Gastrocnemius medialis (tissue), 4 donors: Measurements from ENCODE around the gene FAM83C. TPM values are rescaled to one million over a fixed set of nuclear protein-coding genes. Genes with fewer than 3 reads are reported as not detected.

ENCODE experiments used
- ATAC-seq, 2 donors: fragments of 150-250 bp; one replicate each; pipeline ENCODE4 v1.9.1; 2016
- DNase-seq, 2 donors: peaks; one replicate each; pipeline ENCODE4 v3.0.0-alpha.2; 2019
- H3K27ac ChIP-seq, 4 donors: fragments of 200-600 bp; sonication (generic); 1 replicate in 1 of 4; 2 replicates in 3 of 4; pipeline ENCODE4 v1.5.1; 2016 to 2018; ENCODE audit warnings: mild to moderate bottlenecking in 2 of 4, moderate library complexity in 1 of 4
- H3K27me3 ChIP-seq, 3 donors: fragments of 200-600 bp; sonication (generic) in 2 of 3; 1 replicate in 1 of 3; 2 replicates in 2 of 3; pipeline versions ENCODE4 v1.5.1 to v1.6.0; 2016 to 2019; ENCODE audit warnings: mild to moderate bottlenecking in 1 of 3, moderate library complexity in 1 of 3
- H3K36me3 ChIP-seq, 2 donors: fragments of 200-600 bp; sonication (generic) in 1 of 2; one replicate each; pipeline ENCODE4 v1.5.1; 2017 to 2018
- H3K4me1 ChIP-seq, 2 donors: fragments of 200-600 bp; sonication (generic) in 1 of 2; one replicate each; pipeline ENCODE4 v1.5.1; 2016 to 2017; ENCODE audit warnings: mild to moderate bottlenecking in 2 of 2
- H3K4me3 ChIP-seq, 4 donors: fragments of 200-600 bp; sonication (generic) in 3 of 4; 1 replicate in 1 of 4; 2 replicates in 3 of 4; pipeline ENCODE4 v1.5.1; 2016 to 2019; ENCODE audit warnings: mild to moderate bottlenecking in 2 of 4
- H3K9me3 ChIP-seq, 3 donors: fragments of 200-600 bp; sonication (generic) in 2 of 3; 1 replicate in 1 of 3; 2 replicates in 2 of 3; pipeline ENCODE4 v1.5.1; 2016 to 2019
- POLR2A ChIP-seq, 2 donors: fragments of 450-650 bp; IDR thresholded peaks; one replicate each; pipeline ENCODE4 v1.6.1; 2017; ENCODE audit warnings: antibody characterized with exemption in 2 of 2, mild to moderate bottlenecking in 2 of 2, moderate library complexity in 2 of 2
- in situ Hi-C, 4 donors: fragments of 200-750 bp; cut with MboI; loops; one replicate each; pipeline versions ENCODE4 v1.15.0 to v1.8.0; 2017; ENCODE audit warnings: low sequenced_read_pairs in 4 of 4
- intact Hi-C: fragments of 100-400 bp; cut with DNase I; formaldehyde crosslinking; loops from one replicate; pipeline ENCODE4 v1.15.1; 2023; ENCODE audit warnings: low total_unique reads
- total RNA-seq, 4 donors: library from RNA; depleted of rRNA; stranded (reverse); fragments of >200 nt; gene quantifications; one replicate each; pipeline versions ENCODE4 v1.1.0 to v1.2.3, GENCODE V29; 2016
- TF ChIP-seq, protein P1 (sequence below), 5 experiments: fragments of 450-650 bp in 3 of 5; fragments of 200-600 bp in 2 of 5; sonication (generic) in 2 of 5; IDR thresholded peaks in 4 of 5; conservative IDR thresholded peaks in 1 of 5; 1 replicate in 4 of 5; 2 replicates in 1 of 5; pipeline ENCODE4 v1.5.1; 2016 to 2019; ENCODE audit warnings: antibody characterized with exemption in 5 of 5, mild to moderate bottlenecking in 3 of 5, moderate library complexity in 3 of 5

The FAM83C gene
- total RNA-seq, 4 donors from 2014 or later: not detected

DNA sequence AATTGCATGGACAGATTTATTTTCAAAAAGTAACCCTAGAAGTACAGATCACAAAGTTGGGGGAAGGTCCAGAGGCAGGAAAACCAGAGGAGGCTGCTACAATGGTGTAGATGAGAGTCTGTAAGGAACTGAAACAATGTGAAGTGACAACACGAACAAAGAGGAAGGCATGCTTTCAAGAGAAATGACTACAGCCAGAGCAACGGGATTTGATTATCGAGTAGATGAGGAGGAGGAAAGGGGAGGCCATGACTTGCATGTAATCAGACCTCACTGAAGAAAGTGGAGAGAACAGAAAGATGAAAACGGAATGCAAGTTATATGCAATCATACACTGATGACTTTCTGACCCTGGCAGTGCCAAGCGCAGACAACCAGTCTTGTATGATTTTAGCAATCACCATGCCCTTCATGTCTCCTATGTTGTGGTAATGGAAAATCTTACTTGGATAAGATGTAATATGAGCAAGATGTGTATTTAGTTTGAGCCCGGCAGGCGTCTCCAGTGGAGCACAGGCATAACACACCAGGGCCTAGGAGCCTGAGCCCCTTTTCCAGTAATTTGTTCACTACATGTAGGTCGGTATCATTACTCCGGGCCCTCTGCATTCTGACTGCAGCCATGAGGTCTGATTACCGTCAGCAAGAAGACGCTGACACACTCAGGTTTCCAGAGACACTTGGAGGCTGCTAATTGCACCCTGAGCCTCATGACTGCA is 34.0 kb upstream of the FAM83C start:
- Histone ChIP-seq H3K27ac (peak overlapping the region; percentile 7 to 75 (median 70)), H3K9me3 (no peaks in the 10 kb centered on the region), H3K4me1 (peaks cover 8 to 33% of the 10 kb centered on the region in 2 donors), H3K27me3 (no peaks in the 10 kb centered on the region), H3K36me3 (no peaks in the 10 kb centered on the region), H3K4me3 (no peak overlapping the region)
- in situ Hi-C loops: no loop called here
- intact Hi-C loops: loop anchor here (2.0 kb wide), 1 partner anchor 19 kb away; no protein-coding TSS in a partner anchor
- ATAC-seq (peak; percentile 47 to 68), DNase-seq (peak in 1 of 2 donors; percentile 27)
- TF ChIP-seq POLR2A (IDR thresholded peaks at IDR 0.05): no peak
- TF ChIP-seq, protein P1, sequence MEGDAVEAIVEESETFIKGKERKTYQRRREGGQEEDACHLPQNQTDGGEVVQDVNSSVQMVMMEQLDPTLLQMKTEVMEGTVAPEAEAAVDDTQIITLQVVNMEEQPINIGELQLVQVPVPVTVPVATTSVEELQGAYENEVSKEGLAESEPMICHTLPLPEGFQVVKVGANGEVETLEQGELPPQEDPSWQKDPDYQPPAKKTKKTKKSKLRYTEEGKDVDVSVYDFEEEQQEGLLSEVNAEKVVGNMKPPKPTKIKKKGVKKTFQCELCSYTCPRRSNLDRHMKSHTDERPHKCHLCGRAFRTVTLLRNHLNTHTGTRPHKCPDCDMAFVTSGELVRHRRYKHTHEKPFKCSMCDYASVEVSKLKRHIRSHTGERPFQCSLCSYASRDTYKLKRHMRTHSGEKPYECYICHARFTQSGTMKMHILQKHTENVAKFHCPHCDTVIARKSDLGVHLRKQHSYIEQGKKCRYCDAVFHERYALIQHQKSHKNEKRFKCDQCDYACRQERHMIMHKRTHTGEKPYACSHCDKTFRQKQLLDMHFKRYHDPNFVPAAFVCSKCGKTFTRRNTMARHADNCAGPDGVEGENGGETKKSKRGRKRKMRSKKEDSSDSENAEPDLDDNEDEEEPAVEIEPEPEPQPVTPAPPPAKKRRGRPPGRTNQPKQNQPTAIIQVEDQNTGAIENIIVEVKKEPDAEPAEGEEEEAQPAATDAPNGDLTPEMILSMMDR (IDR thresholded peaks at IDR 0.05 in 4 of 5, conservative IDR thresholded peaks at IDR 0.05 in 1 of 5): no peak

DNA sequence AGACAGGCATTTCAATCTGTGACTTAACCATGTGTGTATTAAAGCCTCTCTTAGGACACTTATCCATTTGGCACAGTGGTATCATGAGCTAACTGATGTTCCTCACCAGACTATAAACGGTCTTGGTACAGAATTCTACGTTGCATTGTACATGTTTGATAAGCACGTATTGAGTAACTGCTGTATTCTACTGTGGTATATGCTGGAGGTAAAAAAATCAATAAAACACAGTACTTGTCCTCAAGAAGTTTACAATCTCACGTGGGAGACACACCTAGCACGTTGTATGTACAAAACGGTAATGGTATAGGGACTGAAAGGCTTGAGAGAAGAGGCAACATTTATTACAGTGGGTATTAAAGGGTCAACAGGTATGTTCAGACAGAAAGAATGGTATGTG is 33.2 kb upstream of the FAM83C start:
- no peaks in the 10 kb centered on the region for H3K27me3 ChIP-seq
- no peaks in the 10 kb centered on the region for H3K36me3 ChIP-seq
- H3K4me3 ChIP-seq: no peak overlapping the region
- in situ Hi-C loops (no loop called here), intact Hi-C loops (no loop called here)
- TF ChIP-seq, protein P1 (IDR thresholded peaks at IDR 0.05 in 4 of 5, conservative IDR thresholded peaks at IDR 0.05 in 1 of 5): no peak
- no peak for TF ChIP-seq POLR2A (IDR thresholded peaks at IDR 0.05)
- peaks cover 8 to 33% of the 10 kb centered on the region in 2 donors for H3K4me1 ChIP-seq
- no peak for DNase-seq
- peak overlapping the region in 3 of 4 donors; percentile 65 to 75 (median 74) for H3K27ac ChIP-seq
- no peak for ATAC-seq
- H3K9me3 ChIP-seq: no peaks in the 10 kb centered on the region

DNA sequence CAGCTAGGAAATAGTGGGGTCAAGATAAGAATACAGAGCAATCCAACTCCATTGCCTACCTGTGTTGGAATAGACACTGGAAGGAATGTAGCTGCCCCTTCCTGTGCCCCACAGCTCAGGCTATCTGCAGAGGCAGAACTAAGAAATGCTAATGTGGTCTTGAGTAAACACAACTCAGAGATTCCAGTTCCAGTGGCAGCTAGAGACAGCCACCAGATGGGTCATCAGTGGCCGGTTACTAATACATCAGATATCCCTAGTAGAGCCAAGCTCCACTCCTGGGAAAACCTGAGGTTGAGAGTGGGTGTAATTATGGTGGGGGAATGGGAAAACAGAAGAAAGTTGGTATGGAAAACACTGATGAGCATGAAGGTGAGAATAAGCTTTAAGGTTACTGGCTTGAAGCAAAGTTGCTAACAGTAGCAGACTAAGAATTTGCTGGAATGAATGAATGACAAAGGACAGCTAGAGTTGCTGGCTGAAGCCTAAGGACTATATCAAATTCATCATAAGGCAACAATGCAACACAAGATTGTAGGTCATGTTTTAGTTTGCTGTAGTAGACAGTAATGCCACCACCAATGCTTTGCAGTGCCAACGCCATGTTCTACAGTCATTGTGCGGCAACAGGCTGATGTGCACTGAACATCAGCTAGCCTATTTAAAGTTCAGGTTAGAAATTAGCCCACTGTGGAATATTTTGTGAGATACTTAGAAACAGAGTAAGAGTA is 28.3 kb upstream of the FAM83C start:
- TF ChIP-seq, protein P1 (IDR thresholded peaks at IDR 0.05 in 4 of 5, conservative IDR thresholded peaks at IDR 0.05 in 1 of 5): no peak
- TF ChIP-seq POLR2A (IDR thresholded peaks at IDR 0.05): no peak
- H3K4me1 ChIP-seq: peaks cover 11 to 31% of the 10 kb centered on the region in 2 donors
- no peaks in the 10 kb centered on the region for H3K9me3 ChIP-seq
- intact Hi-C loops (no loop called here), in situ Hi-C loops (no loop called here)
- no peaks in the 10 kb centered on the region for H3K36me3 ChIP-seq
- no peaks in the 10 kb centered on the region for H3K27me3 ChIP-seq
- DNase-seq (no peak), ATAC-seq (no peak)
- H3K4me3 ChIP-seq: no peak overlapping the region
- no peak overlapping the region for H3K27ac ChIP-seq

DNA sequence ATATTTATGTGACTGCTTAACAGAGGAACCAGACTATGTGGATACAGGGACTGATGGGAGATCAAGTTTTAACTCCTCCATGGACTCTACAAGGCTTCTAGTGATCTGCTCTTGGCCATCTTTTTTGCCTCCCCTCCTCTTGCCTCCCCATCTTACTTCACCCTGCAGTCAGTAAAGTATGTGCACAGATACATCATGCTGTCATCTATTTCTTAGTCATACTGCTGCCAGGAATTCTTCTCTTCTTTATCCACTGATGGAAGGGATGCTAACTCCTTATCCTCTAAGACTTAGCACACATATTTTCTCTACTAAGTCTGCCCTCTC is 27.6 kb upstream of the FAM83C start:
- no peak overlapping the region for H3K27ac ChIP-seq
- in situ Hi-C loops: no loop called here

More for the DNA sequence above, 27.6 kb upstream of the FAM83C start:
- no peaks in the 10 kb centered on the region for H3K27me3 ChIP-seq
- no peaks in the 10 kb centered on the region for H3K36me3 ChIP-seq
- TF ChIP-seq, protein P1 (IDR thresholded peaks at IDR 0.05 in 4 of 5, conservative IDR thresholded peaks at IDR 0.05 in 1 of 5): no peak
- no peak for TF ChIP-seq POLR2A (IDR thresholded peaks at IDR 0.05)
- no peak overlapping the region for H3K4me3 ChIP-seq
- no peak for DNase-seq
- H3K9me3 ChIP-seq: no peaks in the 10 kb centered on the region
- intact Hi-C loops: no loop called here
- peaks cover 11 to 28% of the 10 kb centered on the region in 2 donors for H3K4me1 ChIP-seq
- ATAC-seq: no peak
